Measurements from ENCODE around the gene IGSF8. TPM values are rescaled to one million over a fixed set of nuclear protein-coding genes. Genes with fewer than 3 reads are reported as not detected.

The IGSF8 gene
- total RNA-seq, 2 donors from 2014 or later = 20.6 to 25.8 TPM

GRCh38 chr1:160049101-160049500 is 49.3 kb downstream of the IGSF8 start:
- H3K9me3 Mint-ChIP-seq = no peaks in the 10 kb centered on the region
- DNase-seq (ENCODE audit: low spot score) (no peak), ATAC-seq (no peak)
- H3K36me3 Mint-ChIP-seq = no peaks in the 10 kb centered on the region
- H3K27ac Mint-ChIP-seq = no peak overlapping the region
- peaks cover 12% of the 10 kb centered on the region in 2 donors for H3K4me1 Mint-ChIP-seq (ENCODE audit: low read depth in 2 of 2)
- H3K27me3 Mint-ChIP-seq = peaks cover 23 to 49% of the 10 kb centered on the region in 2 donors
- H3K4me3 Mint-ChIP-seq = no peak overlapping the region

GRCh38 chr1:160048335-160048734 is 50.1 kb downstream of the IGSF8 start:
- DNase-seq (ENCODE audit: low spot score) (no peak), ATAC-seq (no peak)
- Mint-ChIP-seq H3K27ac (no peak overlapping the region), H3K36me3 (no peaks in the 10 kb centered on the region), H3K27me3 (peaks cover 21 to 51% of the 10 kb centered on the region in 2 donors), H3K9me3 (no peaks in the 10 kb centered on the region), H3K4me3 (no peak overlapping the region), H3K4me1 (ENCODE audit: low read depth in 2 of 2) (peaks cover 12% of the 10 kb centered on the region in 2 donors)

GRCh38 chr1:160047111-160047991 is 51.1 kb downstream of the IGSF8 start:
- peak overlapping the region; percentile 4 to 83 for H3K27ac Mint-ChIP-seq
- H3K4me3 Mint-ChIP-seq = peak overlapping the region; percentile 73
- no peaks in the 10 kb centered on the region for H3K9me3 Mint-ChIP-seq
- H3K36me3 Mint-ChIP-seq = no peaks in the 10 kb centered on the region
- peaks cover 12% of the 10 kb centered on the region in 2 donors for H3K4me1 Mint-ChIP-seq (ENCODE audit: low read depth in 2 of 2)
- DNase-seq (ENCODE audit: low spot score) = no peak
- H3K27me3 Mint-ChIP-seq = peaks cover 20 to 53% of the 10 kb centered on the region in 2 donors
- ATAC-seq = no peak

- H3K4me1 Mint-ChIP-seq (ENCODE audit: low read depth in 2 of 2) = peaks cover 12% of the 10 kb centered on the region in 2 donors
These were observed 51.8 kb downstream of the IGSF8 start for GRCh38 chr1:160046494-160047110.

GRCh38 chr1:160045653-160046052 is 52.8 kb downstream of the IGSF8 start:
- no peak for DNase-seq (ENCODE audit: low spot score)
- no peak for ATAC-seq
- H3K27me3 Mint-ChIP-seq = peaks cover 12 to 37% of the 10 kb centered on the region in 2 donors

More at GRCh38 chr1:160046494-160047110, 51.8 kb downstream of the IGSF8 start:
- Mint-ChIP-seq H3K27ac (peak overlapping the region; percentile 4 to 83), H3K27me3 (peaks cover 16 to 46% of the 10 kb centered on the region in 2 donors), H3K4me3 (peak overlapping the region; percentile 73), H3K9me3 (no peaks in the 10 kb centered on the region), H3K36me3 (no peaks in the 10 kb centered on the region)
- ATAC-seq = peak; percentile 64 to 84
- DNase-seq (ENCODE audit: low spot score) = no peak

GRCh38 chr1:160043543-160043942 is 54.9 kb downstream of the IGSF8 start:
- Mint-ChIP-seq H3K36me3 (no peaks in the 10 kb centered on the region), H3K9me3 (no peaks in the 10 kb centered on the region), H3K27me3 (peaks cover 3 to 29% of the 10 kb centered on the region in 2 donors), H3K4me1 (ENCODE audit: low read depth in 2 of 2) (peaks cover 12% of the 10 kb centered on the region in 2 donors), H3K27ac (no peak overlapping the region), H3K4me3 (no peak overlapping the region)
- no peak for ATAC-seq
- no peak for DNase-seq (ENCODE audit: low spot score)

More at GRCh38 chr1:160045653-160046052, 52.8 kb downstream of the IGSF8 start:
- Mint-ChIP-seq H3K27ac (no peak overlapping the region), H3K36me3 (no peaks in the 10 kb centered on the region), H3K9me3 (no peaks in the 10 kb centered on the region), H3K4me3 (no peak overlapping the region), H3K4me1 (ENCODE audit: low read depth in 2 of 2) (peaks cover 12% of the 10 kb centered on the region in 2 donors)

Other genes starting within 250 kb of the IGSF8 start
- not detected for gene VSIG8, start 236.0 kb downstream of the IGSF8 start, total RNA-seq
- gene CFAP45, start 198.5 kb downstream of the IGSF8 start, total RNA-seq = 1 to 10 TPM in 1 of 2 donors, under 1 TPM in 1; 0.38 to 3.0 TPM
- 100 to 1,000 TPM; 239 to 375 TPM for gene TAGLN2, start 173.1 kb downstream of the IGSF8 start, total RNA-seq
- not detected for gene IGSF9, start 153.0 kb downstream of the IGSF8 start, total RNA-seq
- gene SLAMF9, start 144.4 kb downstream of the IGSF8 start, total RNA-seq = not detected
- 1 to 10 TPM; 4.9 to 5.6 TPM for gene PIGM, start 66.6 kb downstream of the IGSF8 start, total RNA-seq
- gene KCNJ10, start 28.5 kb downstream of the IGSF8 start, total RNA-seq = under 1 TPM in 1 of 2 donors, not detected in 1; 0.50 TPM
- gene KCNJ9, start 17.1 kb downstream of the IGSF8 start, total RNA-seq = not detected
- gene ATP1A2, start 17.1 kb upstream of the IGSF8 start, total RNA-seq = not detected
- not detected for gene ATP1A4, start 53.0 kb upstream of the IGSF8 start, total RNA-seq
- not detected for gene CASQ1, start 92.0 kb upstream of the IGSF8 start, total RNA-seq
- gene PEA15, start 106.8 kb upstream of the IGSF8 start, total RNA-seq = 10 to 100 TPM; 55.7 to 63.3 TPM
- 100 to 1,000 TPM in 1 of 2 donors, 10 to 100 TPM in 1; 86.3 to 115 TPM for gene DCAF8, start 163.9 kb upstream of the IGSF8 start, total RNA-seq
- 10 to 100 TPM; 38.7 to 69.8 TPM for gene PEX19, start 186.5 kb upstream of the IGSF8 start, total RNA-seq
- gene COPA, start 244.6 kb upstream of the IGSF8 start, total RNA-seq = 100 to 1,000 TPM; 221 to 231 TPM
- gene NCSTN, start 244.8 kb upstream of the IGSF8 start, total RNA-seq = 10 to 100 TPM; 92.5 to 95.9 TPM

Measured in natural killer cell treated with Interleukin-12 subunit alpha and Interleukin-12 subunit beta and Interleukin-15 and Interleukin-18, amount 100 ng/mL, for 72 hours (primary cell).